Measurements from ENCODE around the gene TRPM4.
"Not testable (repeated sequence)": the region's sequence is repeated elsewhere in the genome, so short reads cannot be mapped to it uniquely, and the experiment has no call there.

- TF ChIP-seq CTCF, POLR2A (IDR thresholded peaks at IDR 0.05): not testable (repeated sequence)
Observed at GRCh38 chr19:49123285-49123684, 34.3 kb upstream of the TRPM4 start.
